Thyroid gland (tissue), 4 donors: Measurements from ENCODE around the gene CNPY4.

Source experiments
- POLR2A ChIP-seq, 2 donors: fragments of 450-650 bp; IDR thresholded peaks; one replicate each; pipeline ENCODE4 v1.6.1; 2017; ENCODE audit warnings: antibody characterized with exemption in 2 of 2, mild to moderate bottlenecking in 2 of 2, moderate library complexity in 1 of 2
- TF ChIP-seq, protein P1 (sequence below), 6 experiments: fragments of 200-600 bp in 3 of 6; fragments of 450-650 bp in 3 of 6; sonication (generic) in 3 of 6; IDR thresholded peaks; one replicate each; pipeline ENCODE4 v1.5.1; 2016 to 2019; ENCODE audit warnings: antibody characterized with exemption in 6 of 6, mild to moderate bottlenecking in 2 of 6, inconsistent platforms in 1 of 6, moderate library complexity in 1 of 6

GRCh38 chr7:100095704-100096103, 23.7 kb upstream of the CNPY4 start:
- TF ChIP-seq, protein P1, sequence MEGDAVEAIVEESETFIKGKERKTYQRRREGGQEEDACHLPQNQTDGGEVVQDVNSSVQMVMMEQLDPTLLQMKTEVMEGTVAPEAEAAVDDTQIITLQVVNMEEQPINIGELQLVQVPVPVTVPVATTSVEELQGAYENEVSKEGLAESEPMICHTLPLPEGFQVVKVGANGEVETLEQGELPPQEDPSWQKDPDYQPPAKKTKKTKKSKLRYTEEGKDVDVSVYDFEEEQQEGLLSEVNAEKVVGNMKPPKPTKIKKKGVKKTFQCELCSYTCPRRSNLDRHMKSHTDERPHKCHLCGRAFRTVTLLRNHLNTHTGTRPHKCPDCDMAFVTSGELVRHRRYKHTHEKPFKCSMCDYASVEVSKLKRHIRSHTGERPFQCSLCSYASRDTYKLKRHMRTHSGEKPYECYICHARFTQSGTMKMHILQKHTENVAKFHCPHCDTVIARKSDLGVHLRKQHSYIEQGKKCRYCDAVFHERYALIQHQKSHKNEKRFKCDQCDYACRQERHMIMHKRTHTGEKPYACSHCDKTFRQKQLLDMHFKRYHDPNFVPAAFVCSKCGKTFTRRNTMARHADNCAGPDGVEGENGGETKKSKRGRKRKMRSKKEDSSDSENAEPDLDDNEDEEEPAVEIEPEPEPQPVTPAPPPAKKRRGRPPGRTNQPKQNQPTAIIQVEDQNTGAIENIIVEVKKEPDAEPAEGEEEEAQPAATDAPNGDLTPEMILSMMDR (IDR thresholded peaks at IDR 0.05) = no peak
- TF ChIP-seq POLR2A (IDR thresholded peaks at IDR 0.05) = no peak
